Measurements from ENCODE around the gene SOAT2.

- no peak for TF ChIP-seq CTCF (conservative IDR thresholded peaks at IDR 0.05; ENCODE audit: low read depth, low read length)
- TF ChIP-seq NFE2L2 (IDR thresholded peaks at IDR 0.05; ENCODE audit: low read depth, low read length): no peak
- TF ChIP-seq POLR2A (IDR thresholded peaks at IDR 0.05; ENCODE audit: low read depth, low read length): no peak
- no peak for TF ChIP-seq RAD21 (IDR thresholded peaks at IDR 0.05; ENCODE audit: low read length)
- TF ChIP-seq CHD1 (IDR thresholded peaks at IDR 0.05; ENCODE audit: low read depth, low read length): no peak
Measured at GRCh38 chr12:53077030-53077429, 26.3 kb upstream of the SOAT2 start.
